ENCODE measurements around the gene ABLIM3. TPM values are rescaled to one million over a fixed set of nuclear protein-coding genes. Genes with fewer than 3 reads are reported as not detected.

The ABLIM3 gene
- total RNA-seq, 1 experiment from 2014 or later: 111 TPM

DNA sequence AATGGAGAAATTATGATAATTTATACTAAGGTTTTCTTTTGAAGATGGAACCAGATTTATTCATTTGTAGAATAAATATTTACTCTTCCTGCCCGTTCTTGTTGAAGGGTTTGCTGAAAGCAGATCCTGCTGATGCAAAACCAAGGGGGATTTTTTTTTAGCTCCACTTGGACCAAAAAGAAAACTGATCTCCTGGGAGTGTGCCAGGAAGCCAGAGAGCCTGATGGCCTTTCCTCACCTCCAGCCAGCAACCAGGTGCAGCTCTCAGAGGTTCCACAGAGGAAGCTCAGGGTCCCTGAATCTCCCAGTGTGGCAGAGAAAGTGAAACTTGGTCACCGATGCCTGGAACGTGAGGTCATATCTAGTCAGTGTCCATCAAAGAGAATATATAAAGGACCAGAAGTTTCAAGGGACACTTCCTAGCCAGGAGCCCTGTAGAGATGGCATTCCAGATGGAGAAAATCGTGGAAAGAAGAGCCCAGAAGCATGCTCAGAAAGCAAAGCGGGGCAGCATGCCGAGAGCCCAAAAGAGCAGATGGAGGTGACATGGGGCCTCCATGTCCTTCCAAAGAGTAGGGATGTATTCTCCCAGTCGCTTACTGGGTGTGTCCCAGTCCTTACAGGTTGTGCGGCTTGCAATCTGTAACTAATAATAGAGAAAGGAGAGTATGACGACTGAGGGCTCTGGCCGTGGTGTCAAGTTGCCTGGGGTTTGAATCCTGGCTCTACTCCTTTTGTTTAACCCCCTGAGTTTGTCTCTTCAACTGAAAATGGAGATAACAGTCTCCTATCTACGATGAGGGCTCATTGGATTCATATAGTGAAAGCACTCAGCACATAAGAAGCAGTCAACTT, 142.6 kb downstream of the ABLIM3 start:
- no peak for DNase-seq
- no peak overlapping the region for H3K4me3 ChIP-seq
- H3K27me3 ChIP-seq (ENCODE audit: insufficient read depth, low read depth): no peaks in the 10 kb centered on the region
- H3K9me2 ChIP-seq (ENCODE audit: insufficient read depth): no peaks in the 10 kb centered on the region
- H3K36me3 ChIP-seq (ENCODE audit: low read depth): no peaks in the 10 kb centered on the region
- no peaks in the 10 kb centered on the region for H3K9me3 ChIP-seq (ENCODE audit: insufficient read depth, low read depth)
- ChIA-PET POLR2A (ENCODE audit: unreplicated experiment) (no interaction called here), CTCF (no interaction called here)
- H3K27ac ChIP-seq: no peak overlapping the region
- TF ChIP-seq EZH2 (IDR thresholded peaks at IDR 0.05; ENCODE audit: low read depth): no peak
- TF ChIP-seq, protein P1, sequence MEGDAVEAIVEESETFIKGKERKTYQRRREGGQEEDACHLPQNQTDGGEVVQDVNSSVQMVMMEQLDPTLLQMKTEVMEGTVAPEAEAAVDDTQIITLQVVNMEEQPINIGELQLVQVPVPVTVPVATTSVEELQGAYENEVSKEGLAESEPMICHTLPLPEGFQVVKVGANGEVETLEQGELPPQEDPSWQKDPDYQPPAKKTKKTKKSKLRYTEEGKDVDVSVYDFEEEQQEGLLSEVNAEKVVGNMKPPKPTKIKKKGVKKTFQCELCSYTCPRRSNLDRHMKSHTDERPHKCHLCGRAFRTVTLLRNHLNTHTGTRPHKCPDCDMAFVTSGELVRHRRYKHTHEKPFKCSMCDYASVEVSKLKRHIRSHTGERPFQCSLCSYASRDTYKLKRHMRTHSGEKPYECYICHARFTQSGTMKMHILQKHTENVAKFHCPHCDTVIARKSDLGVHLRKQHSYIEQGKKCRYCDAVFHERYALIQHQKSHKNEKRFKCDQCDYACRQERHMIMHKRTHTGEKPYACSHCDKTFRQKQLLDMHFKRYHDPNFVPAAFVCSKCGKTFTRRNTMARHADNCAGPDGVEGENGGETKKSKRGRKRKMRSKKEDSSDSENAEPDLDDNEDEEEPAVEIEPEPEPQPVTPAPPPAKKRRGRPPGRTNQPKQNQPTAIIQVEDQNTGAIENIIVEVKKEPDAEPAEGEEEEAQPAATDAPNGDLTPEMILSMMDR (conservative IDR thresholded peaks at IDR 0.05): no peak
- peaks cover 18% of the 10 kb centered on the region for H3K4me1 ChIP-seq (replicated peaks; ENCODE audit: insufficient read depth)
- BruUV-seq (replicated peaks): no TSS peak
- no peak overlapping the region for H2AFZ ChIP-seq
- no peak overlapping the region for H3K4me2 ChIP-seq
- no peaks in the 10 kb centered on the region for H3K79me2 ChIP-seq (ENCODE audit: low read depth)
- intact Hi-C loops (cut with micrococcal nuclease; ENCODE audit: unreplicated experiment): no loop called here
- H3F3A ChIP-seq (ENCODE audit: insufficient read depth, low read depth): no peaks in the 10 kb centered on the region
- no peaks in the 10 kb centered on the region for H4K20me1 ChIP-seq (ENCODE audit: insufficient read depth)

GRCh38 chr5:149284501-149284900, 143.2 kb downstream of the ABLIM3 start:
- Histone ChIP-seq H3K36me3 (ENCODE audit: low read depth) (no peaks in the 10 kb centered on the region), H3K79me2 (ENCODE audit: low read depth) (no peaks in the 10 kb centered on the region), H3K4me2 (no peak overlapping the region), H3K9me3 (ENCODE audit: insufficient read depth, low read depth) (no peaks in the 10 kb centered on the region), H3K4me3 (no peak overlapping the region), H3K27ac (no peak overlapping the region), H2AFZ (no peak overlapping the region), H3F3A (ENCODE audit: insufficient read depth, low read depth) (no peaks in the 10 kb centered on the region), H4K20me1 (ENCODE audit: insufficient read depth) (no peaks in the 10 kb centered on the region), H3K27me3 (ENCODE audit: insufficient read depth, low read depth) (no peaks in the 10 kb centered on the region), H3K4me1 (replicated peaks; ENCODE audit: insufficient read depth) (peaks cover 11% of the 10 kb centered on the region), H3K9me2 (ENCODE audit: insufficient read depth) (no peaks in the 10 kb centered on the region)
- TF ChIP-seq, protein P1 (conservative IDR thresholded peaks at IDR 0.05): no peak
- no peak for TF ChIP-seq EZH2 (IDR thresholded peaks at IDR 0.05; ENCODE audit: low read depth)
- intact Hi-C loops (cut with micrococcal nuclease; ENCODE audit: unreplicated experiment): no loop called here
- ChIA-PET CTCF (no interaction called here), POLR2A (ENCODE audit: unreplicated experiment) (no interaction called here)
- no TSS peak for BruUV-seq (replicated peaks)
- DNase-seq: no peak

- H4K20me1 ChIP-seq (ENCODE audit: insufficient read depth): no peaks in the 10 kb centered on the region
- no TSS peak for BruUV-seq (replicated peaks)
- DNase-seq: no peak
- no peaks in the 10 kb centered on the region for H3F3A ChIP-seq (ENCODE audit: insufficient read depth, low read depth)
- POLR2A ChIA-PET (ENCODE audit: unreplicated experiment): no interaction called here
- TF ChIP-seq, protein P1 (conservative IDR thresholded peaks at IDR 0.05): no peak
- TF ChIP-seq EZH2 (IDR thresholded peaks at IDR 0.05; ENCODE audit: low read depth): no peak
- peaks cover 5% of the 10 kb centered on the region for H3K4me1 ChIP-seq (replicated peaks; ENCODE audit: insufficient read depth)
- H3K27me3 ChIP-seq (ENCODE audit: insufficient read depth, low read depth): no peaks in the 10 kb centered on the region
- H3K79me2 ChIP-seq (ENCODE audit: low read depth): no peaks in the 10 kb centered on the region
- no peak overlapping the region for H2AFZ ChIP-seq
- CTCF ChIA-PET: no interaction called here
- H3K27ac ChIP-seq: no peak overlapping the region
- no peak overlapping the region for H3K4me2 ChIP-seq
- intact Hi-C loops (cut with micrococcal nuclease; ENCODE audit: unreplicated experiment): no loop called here
- H3K36me3 ChIP-seq (ENCODE audit: low read depth): no peaks in the 10 kb centered on the region
- H3K9me2 ChIP-seq (ENCODE audit: insufficient read depth): no peaks in the 10 kb centered on the region
- H3K9me3 ChIP-seq (ENCODE audit: insufficient read depth, low read depth): no peaks in the 10 kb centered on the region
- H3K4me3 ChIP-seq: no peak overlapping the region
Observed at GRCh38 chr5:149285153-149285552, 143.9 kb downstream of the ABLIM3 start.
